Umbilical cord (tissue), 2 donors: ENCODE results near the gene NBPF3. TPM values are rescaled to one million over a fixed set of nuclear protein-coding genes. Genes with fewer than 3 reads are reported as not detected.
A peak's percentile ranks its signal among the peaks of the same experiment; 100 is the strongest.

Source experiments
- DNase-seq: peaks from one replicate; pipeline ENCODE4 v3.0.0-alpha.2; 2015; ENCODE audit warnings: low spot score
- total RNA-seq: library from RNA; depleted of rRNA; stranded (reverse); fragments of >200 nt; gene quantifications from one replicate; pipeline ENCODE4 v1.2.3, GENCODE V29; 2014; ENCODE audit warnings: low replicate concordance; ENCODE audit not compliant: insufficient read depth

Gene NBPF3
- total RNA-seq, 1 donor from 2014 or later: 22.1 TPM

DNA sequence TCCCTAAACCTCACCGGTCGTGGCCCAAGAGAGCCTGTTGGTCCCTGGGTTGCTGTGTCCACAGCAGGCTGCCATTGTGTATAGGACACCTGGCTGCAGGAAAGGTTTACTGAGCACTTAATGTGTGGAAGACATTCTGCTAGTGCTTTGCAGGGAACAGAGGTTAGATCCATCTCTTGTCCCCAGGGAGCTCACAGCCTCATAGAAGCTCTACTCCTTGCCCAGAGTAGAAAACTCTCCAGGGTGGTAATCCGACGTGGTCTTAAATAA is 52.4 kb downstream of the NBPF3 start:
- no peak for DNase-seq

DNA sequence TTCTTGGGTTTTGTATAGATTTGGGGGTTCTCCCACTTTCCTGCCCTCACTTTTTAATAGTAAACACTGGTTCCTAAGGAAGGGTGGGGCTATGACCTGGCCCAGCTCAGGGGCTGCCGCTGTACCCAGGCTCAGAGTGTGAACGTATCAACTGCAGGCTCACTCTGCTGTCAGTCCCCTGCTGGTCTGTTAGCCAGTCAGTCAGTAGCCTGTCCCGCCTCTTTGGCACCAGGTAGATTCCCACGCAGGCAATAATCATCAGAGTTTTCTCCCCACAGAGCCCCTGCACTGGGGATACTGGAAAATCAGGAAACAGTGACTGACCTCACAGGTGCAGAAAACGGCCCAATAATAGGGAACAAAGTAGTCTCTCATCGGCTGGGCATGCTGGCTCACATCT is 54.3 kb downstream of the NBPF3 start:
- DNase-seq: no peak

DNA sequence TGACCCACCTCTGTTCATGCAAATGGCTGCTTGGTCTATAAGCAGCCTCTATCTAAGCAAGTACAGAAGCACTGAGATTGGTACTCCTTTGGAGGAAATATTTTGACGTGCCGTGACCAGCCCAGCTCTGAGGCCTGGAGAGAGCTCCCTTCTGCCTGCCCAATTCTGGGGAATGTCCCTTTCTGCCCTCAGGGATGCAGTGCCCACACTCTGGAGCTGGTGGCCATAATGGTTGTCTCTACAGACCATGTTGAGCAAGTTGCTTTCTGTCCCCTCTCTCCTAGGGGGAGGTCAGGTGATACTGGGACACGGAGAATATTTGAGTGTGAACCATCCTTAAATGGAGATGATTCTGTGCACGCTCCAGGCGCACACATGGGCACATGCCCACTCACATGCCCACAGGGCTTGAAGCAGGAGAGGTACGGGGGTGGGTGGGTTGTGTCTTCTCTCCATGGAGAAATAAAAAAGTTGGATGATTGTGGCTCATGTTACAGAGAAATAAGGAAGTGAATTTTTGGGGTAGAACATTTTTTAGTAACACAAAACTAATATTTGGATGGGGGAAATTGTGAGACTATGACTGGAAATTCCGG is 55.4 kb downstream of the NBPF3 start:
- DNase-seq: no peak

DNA sequence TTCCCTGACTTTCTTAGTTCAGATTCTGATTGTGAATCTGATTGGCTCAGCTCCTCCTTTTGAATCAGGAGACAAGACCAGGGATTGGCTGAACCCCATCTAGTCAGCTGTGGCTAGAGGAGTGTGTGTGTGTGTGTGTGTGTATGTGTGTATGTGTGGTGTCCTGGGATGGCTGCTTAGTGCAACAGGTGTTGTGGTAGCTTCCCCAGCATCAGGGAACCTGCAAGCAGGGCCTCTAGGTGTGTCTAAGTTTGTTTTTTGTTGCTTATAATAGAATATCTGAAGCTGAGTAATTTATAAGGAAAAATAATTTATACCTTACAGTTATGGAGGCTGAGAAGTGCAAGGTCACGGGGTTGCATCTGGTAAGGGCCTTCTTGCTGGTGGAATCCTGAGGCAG is 56.1 kb downstream of the NBPF3 start:
- no peak for DNase-seq

DNA sequence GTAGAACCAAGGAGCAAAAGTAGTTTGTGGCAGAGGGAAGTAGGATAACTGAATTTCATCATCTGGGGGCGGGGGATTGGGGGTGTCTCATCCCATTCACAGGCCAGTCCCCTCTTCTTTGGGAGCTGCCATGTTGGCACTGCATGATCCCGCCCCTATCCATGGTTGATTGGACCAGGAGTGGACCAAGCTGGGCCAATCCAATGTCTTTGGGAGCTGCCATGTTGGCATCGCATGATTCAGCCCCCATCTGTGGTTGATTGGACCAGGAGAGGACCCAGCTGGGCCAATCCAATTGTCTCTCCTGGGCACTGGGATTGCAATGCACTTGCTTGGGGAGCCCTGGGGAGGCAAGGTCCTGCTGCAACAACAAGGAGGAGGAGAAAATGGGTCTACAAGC is 56.9 kb downstream of the NBPF3 start:
- no peak for DNase-seq

DNA sequence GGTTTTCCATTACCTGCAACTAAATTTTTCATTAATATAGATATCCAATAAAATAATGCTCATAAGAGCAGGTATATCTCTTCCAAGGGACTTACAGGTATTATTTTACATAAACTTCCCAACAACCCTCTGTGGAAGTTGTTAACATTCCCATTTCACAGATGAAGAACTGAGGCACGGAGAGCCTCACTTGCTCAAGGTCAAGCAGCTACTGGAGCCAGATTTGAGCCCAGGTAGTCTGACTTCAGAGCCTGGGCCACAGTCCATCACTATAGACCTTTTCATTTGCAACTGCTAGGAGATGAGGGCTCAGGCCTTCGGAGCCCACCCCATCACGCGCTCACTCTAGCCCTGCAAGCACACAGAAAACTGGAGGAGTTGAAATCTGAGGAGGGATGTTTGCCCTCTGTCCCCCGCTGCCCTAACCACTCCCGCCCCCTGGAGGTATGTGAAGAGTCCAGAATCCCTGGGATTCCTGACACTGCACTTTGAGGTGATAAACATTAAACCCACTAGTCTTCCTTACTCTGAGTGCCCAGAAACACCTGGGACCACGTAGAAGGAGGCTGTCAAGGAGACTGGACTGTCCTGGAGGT is 57.6 kb downstream of the NBPF3 start:
- DNase-seq: no peak

DNA sequence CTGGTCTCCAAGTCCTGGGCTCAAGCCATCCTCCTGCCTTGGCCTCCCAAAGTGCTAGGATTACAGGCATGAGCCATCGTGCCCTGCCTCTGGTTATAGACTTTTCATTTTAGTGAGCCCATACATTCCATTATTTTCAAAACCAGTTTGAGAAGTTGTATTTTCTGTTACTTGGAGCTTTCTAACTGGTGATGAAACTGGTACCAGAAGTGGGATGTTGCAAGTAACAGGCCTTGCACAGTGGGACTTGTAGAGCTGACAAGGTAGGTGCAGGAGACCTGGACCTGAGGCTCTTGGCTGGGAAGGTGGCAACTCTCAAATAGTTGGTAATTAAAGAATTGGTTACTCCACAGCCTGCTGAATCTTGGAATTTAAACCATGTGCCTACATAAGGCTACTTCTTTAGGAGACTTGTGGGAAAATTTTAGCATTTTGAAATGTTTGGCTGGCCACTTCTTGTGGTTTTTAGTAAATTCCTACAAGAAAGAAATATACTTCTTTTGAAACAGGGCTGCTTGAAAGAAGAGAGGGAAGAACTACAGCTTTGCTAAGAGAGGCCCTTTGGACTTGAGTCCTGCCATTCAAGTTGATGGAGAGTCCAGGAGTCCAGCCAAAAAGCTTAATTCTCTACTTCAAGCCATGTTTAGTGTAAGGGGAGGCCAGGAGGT is 59.5 kb downstream of the NBPF3 start:
- no peak for DNase-seq

DNA sequence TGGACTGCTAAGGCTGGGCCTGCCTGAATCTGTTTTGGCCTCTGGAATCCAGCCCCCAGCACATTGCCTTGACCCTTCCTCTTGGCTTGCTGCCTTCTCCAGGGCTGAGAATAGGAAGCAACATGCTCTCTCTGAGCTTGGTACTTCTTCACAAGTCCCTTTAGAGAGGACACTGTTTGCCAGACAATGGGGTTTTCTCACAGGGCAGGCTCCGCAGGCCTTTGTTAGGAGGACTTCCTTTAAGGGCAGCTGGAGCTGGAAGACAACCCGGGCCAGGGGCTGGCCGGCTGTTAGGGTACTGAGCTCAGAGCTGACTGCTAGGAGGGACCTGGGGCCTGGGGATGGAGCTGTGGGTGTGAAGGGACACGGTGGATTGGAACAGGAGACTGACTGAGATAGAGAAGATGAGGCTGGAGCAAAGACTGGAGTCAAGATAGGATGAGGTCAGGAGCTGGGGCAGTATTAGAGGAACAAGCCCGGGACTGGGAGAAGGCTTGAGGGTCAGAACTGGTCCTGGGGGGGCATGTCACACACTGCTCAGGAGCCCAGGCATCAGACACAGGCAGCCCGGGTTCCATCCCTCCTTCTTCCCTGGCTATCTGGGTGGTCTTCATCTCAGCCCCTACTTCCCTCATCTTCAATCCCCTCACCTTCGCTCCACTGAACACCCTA is 63.9 kb downstream of the NBPF3 start:
- DNase-seq: no peak

DNA sequence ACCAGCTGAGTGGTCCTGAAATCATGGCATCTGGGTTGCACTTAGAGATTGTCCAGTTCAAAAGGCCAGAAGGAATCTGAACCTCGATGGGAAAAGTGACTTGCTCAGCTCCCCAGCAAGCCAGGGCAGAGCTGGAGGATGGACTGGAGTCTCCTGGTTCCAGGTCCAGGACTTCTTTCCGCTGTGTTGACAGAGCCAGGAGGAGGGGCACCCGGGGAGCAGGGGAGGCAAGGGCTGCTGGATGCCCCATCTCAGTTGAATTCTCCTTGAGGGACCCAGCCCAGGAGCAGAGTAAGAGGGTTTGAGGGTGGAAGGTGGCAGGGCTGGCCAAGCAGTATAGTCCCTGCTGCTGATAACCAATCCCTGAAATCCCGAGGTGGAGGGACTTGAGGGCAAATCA is 66.9 kb downstream of the NBPF3 start:
- DNase-seq: no peak

DNA sequence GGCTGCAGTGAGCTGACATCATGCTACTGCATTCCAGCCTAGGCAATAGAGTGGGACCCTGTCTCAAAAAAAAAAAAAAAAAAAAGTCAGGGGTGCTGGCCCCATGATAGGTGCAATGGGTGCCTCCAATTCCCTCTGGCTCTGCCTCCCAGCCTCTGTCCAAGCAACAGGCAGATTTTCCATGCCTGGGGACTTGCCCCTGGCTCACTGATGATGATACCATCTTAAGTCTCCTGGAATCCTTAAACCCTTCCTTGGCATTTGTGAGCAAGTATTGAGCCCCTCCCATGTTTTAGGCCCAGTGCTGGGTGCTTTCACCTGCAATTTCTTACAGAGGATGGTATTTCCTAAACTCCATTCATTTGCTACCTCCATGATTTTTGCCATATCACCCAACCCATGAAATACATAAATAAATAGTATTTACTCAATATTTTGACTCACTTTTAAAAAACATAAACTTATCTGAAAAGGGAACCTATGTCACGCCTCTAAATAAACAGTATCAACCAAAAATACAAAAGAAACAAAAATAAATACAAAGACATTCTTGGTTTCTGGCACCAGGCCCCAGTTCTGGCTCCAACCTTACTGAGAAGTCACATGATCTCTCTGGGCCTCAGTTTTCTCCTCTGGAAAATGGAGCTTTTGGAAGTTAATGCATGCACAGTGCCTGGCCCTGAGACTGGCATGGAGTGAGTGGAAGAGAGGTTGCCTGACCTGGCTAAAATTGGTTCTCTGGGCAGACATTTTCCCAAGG is 67.8 kb downstream of the NBPF3 start:
- DNase-seq: no peak

DNA sequence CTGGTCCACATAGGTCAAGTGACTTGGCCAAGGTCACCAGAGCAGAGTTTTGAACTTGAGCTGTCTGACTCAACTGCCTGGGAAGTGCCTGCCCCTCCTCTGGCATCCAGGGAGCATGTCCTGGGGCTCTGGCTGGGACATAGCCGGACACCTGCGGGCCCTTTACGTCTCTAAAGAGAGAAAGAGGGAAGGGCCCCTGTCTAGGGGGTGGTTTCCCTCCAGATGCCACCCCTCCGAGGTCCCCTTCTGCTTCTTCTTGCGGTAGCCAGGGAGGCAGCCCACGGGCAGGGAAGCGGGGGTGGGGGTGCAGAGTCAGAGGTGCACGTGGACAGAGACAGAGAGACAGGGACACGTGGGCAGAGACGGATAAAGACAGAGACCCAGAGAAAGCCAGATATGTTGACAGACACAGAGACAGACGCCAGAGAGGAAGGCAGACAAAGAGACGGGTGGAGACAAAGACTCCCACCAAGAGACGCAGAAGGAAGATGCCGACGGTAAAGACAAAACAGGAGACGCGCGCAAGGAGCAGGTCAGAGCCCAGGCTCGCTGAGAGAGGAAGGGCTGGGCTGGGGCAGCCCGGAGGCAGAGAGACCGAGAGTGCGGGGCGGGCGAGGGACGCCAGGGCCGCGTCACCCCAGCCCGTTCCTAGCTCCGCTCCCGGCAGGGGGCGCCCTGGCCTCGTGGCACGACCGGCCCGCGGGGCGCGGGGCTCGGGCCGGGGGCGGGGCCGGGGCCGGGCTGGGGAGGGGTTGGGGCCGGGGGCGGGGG is 68.8 kb downstream of the NBPF3 start:
- DNase-seq: peak; percentile 31

DNA sequence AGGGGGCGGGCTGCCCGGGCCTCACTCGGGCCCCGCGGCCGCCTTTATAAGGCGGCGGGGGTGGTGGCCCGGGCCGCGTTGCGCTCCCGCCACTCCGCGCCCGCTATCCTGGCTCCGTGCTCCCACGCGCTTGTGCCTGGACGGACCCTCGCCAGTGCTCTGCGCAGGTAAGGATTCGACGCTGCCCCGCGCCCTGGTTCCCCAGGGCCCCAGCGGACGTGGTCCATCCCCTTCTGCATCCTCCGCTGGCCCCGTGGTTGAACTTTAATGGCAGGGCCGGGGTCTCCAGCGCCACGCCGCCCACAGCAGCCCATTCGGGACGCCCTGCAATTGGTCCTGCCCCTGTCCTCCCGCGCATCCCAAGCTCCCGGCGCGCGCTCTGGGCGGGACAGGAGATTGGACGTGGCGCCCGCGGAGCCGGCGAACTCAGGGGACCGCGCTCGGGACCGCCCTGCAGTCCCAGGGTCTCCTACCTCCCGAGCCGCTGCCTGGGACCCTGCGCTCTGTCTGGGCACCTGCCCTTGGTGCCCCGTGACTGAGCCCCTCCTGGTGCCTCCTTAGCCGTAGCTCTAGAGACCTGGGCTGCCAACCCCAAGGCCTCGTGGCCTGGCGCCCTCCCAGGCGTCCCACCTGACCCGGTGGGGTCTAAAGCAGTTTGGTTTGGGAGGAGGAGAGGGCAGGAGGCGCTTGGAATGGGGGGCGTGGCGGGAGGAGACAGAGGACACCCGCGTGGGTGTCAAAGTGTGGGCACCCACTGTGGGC is 69.6 kb downstream of the NBPF3 start, which contains the start of gene ALPL:
TSS of gene ALPL (plus strand) at position 73 of the 762 bp plus-strand sequence. CDS start 44,659 bp downstream, outside the sequence.
- DNase-seq: no peak

DNA sequence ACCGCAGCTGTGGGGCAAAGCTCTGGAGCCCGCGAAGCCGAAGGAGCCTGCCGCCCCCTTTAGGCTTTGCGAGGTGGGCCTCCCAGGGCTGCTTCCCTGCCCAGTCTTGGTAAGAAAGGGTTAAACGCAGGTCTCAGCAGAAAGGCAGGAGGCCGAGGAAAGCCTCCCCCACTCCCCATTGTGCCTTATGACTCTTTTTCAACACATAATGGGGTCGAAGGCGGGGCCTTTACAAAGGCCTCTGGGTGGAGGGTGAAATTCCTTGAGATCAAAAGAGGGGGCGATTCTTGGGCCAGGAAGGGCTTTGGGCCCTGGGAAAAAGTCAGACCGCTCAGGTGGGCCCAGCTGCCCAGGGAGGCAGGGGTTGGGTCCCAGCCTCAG is 70.2 kb downstream of the NBPF3 start:
- no peak for DNase-seq

DNA sequence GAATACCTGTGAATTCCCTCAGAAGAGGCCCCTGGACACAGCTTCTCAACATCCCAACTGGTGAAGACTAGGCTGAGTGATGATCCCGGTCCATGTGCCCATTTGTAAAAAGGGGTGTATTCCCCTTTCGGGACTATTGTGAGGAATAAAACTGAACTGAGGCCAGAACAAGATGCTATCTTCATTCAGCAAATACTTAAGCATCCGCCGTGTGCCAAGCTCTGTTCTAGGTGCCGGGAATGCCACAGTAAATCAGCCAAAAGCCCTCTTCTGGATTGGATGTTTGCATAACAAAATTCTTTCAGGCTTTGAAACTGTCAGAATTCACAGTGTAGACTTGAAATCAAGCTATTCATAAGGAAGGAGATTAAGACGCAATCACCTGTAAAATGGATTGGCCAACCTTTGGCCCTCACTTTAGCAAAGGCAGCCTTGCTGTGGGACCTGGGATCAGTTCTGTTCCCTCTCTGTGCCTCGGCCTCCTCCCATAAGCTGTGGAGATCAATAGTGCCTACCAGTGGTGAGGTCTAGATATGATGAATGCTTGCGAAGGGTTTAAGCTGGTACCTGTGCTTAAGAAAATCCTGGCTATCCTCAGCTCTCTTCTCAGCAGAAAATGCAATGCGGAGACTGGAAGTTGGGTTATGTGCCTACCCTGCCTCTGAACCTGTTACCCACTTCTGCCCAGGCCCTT is 71.1 kb downstream of the NBPF3 start:
- no peak for DNase-seq

DNA sequence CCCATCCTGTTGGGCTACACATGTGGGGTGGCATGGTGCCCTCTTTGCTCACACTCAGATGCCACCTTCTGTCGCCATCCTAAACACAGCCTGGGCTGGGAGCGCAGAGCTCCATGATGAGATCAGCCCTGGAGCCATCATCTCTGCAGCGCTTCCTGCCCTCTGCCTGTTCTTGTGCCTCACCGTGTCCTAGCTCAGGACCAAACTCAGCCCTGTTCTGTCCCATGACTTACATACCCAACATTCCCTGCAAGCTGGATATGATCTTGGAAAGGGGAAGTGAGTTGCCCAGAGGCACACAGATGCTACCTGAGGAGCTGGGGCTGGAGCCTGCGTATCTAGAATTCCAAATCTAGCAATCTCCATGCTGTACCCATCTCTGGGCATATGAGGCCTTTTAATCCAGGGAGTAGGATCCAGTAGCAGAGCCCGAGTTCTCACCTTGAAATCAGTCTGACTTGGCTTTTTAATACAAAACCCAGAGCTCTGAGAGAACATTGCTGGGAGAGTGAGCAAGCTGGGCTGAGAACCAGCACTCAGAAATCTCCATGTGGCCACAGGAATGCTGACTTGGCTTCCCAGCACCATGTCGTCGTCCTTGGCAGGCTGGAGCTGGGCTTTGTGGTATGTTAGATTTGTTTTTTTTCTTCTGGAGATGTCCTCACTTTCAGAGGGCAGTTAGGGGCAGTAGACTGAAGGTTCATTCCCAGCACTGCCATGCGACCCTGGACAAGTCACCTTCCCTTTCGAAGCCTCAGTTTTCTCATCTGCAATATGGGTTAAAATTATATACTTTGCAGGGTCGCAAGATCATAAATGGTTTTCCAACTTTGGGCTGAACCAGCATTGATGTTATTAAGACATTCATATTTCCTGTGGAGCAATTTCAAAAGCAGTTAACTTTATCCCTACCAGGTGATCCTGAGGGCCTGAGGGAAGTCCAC is 71.9 kb downstream of the NBPF3 start:
- DNase-seq: peak; percentile 46

DNA sequence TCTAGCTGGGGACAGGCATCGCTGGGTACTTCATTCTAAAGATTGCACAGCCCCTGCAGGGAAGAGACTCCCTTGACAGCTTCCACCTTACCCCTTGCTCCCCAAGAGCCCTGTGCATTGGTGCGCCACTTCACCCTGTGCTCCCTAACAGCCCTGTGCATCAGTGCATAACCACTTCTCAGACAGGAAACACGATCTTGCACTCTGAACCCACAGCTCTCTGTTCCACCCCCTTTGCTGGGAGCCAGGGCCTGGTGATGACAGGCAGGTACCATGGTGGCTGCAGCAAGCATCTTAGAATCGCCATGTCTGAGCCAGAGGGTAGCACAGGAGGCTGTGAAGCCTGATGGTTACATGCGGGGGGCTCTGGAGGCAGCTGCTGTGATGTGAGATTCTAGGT is 74.3 kb downstream of the NBPF3 start:
- DNase-seq: no peak

DNA sequence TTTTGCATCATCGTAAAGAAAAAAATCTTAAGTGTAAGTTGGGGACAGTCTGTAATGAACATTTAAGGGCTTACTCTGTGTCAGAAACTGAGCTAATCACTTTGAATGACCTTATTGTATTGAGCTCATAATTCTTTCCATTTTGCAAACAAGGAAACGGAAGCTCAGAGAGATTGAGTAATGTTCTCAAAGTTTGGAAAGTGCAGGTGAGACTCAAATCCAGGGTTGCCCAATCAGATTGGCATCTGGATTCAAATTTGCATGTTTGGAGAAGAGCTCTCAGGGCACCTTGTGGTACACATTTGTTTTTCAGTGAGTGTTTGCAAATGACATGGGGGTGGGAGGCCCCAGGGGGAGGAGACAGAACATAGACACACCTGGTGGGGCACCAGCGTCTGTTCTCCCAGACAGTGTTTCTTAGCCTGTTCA is 77.2 kb downstream of the NBPF3 start:
- no peak for DNase-seq

DNA sequence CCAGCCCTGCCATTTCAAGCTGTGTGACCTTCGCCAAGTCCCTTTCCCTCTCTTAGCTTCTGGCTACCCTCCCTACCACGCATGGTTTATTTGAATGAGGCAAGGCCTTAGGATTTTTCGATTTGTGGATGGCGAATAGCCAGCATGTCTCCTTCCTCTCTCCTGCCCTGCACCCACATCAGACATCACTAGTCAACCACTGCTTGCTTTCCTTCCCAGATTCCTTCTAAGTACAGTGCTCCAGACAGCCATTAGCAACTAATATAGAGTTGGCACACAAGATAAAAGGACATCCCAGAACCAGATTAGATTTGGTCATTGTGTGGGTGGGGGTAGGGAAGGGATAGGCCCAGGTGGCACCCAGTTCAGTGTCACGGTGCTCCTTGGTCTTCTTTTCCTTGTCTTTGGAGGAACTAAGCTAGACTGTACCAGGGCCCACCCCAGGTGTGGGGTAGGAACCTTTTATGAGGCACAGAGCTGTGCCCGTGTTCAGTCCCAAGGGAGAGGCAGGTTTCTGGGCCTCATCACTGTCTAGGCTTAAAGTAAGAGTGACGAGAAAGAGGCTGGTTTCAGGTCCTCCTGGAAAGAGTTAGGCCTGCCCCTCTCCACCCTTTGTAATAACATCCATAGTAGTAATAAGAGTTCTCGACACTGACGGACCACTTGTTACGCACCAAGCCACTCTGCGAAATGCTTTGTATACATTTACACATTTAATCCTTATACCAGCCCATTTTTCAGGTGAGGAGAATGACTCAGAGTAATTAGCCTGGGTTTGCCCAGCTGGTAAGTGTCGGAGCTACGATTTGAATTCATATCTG is 77.9 kb downstream of the NBPF3 start:
- DNase-seq: no peak
